GM18508 (cell line): Measurements from ENCODE around the gene VRTN.
A peak's percentile ranks its signal among the peaks of the same experiment; 100 is the strongest.
"Not testable (repeated sequence)": the region's sequence is repeated elsewhere in the genome, so short reads cannot be mapped to it uniquely, and the experiment has no call there.

ENCODE experiments used
- ATAC-seq: cut with Tn5 transposase; IDR thresholded peaks from one replicate; pipeline ENCODE4 v1.9.1; 2021; ENCODE audit warnings: moderate number of reproducible peaks; ENCODE audit not compliant: insufficient read depth, unreplicated experiment

Gene VRTN

DNA sequence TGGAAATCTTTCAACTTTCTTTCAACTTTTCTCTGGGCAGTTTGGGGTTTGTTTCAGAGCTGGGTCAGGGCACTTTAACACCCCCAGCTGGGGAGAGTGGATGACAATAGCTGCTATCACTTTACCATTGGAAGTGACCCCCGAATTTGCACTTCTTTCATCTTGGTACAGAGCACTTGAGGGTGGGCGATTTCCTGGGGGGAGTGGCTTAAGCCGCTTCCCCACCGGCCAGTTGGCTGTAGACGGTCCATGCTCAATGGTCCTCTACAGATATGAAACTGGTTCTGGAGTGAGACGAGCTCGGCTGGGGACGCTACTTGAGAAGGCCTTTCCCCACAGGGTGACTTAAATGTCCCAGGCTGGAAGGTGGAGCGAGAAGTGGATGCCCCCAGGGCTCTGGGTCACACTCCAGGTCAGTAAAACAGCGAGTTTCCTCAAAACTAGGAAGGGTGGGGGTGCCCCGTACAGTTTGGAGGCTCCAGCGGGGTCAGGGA is at the start of gene VRTN:
Gene VRTN (plus strand): TSS at position 231 of the 494 bp plus-strand sequence. CDS start 8,313 bp downstream, outside the sequence.
- no peak for ATAC-seq

DNA sequence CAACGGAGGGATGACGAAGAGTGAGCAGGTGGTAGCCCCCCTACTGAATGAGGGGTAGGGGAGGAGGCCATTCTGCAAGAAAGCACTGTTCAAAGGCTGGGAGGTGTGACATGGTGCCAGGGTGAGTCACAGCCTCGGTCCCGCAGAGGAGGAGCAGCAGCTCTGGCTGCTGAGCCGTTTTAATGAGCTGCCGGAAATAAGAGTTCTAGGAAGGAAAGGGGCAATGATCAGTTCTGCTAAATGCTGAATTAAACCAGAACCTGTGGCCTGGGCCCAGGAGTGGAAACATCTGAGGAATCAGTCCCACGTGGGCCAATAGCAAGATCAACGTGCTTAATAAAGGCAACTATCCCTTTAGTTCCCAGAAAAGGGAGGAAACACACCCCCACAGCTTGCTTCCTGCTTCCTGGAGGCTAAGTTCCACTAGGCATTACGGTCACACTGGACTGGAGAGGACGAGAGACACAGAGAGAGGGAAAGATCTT is 49.2 kb upstream of the VRTN start:
- ATAC-seq, result no peak

- ATAC-seq, result no peak
Measured at GRCh38 chr14:74301594-74302151, 46.6 kb upstream of the VRTN start.

GRCh38 chr14:74302152-74302628 is 46.1 kb upstream of the VRTN start:
- no peak for ATAC-seq

GRCh38 chr14:74302634-74303569 is 45.4 kb upstream of the VRTN start, which contains the start of gene ABCD4:
ABCD4 (minus strand) TSS chr14:74302934; CDS start chr14:74302912, 22 bp downstream.
- peak; percentile 76 for ATAC-seq

- no peak for ATAC-seq
Measured at GRCh38 chr14:74308695-74309094, 39.6 kb upstream of the VRTN start.

GRCh38 chr14:74309125-74310022 is 38.9 kb upstream of the VRTN start:
- no peak for ATAC-seq

DNA sequence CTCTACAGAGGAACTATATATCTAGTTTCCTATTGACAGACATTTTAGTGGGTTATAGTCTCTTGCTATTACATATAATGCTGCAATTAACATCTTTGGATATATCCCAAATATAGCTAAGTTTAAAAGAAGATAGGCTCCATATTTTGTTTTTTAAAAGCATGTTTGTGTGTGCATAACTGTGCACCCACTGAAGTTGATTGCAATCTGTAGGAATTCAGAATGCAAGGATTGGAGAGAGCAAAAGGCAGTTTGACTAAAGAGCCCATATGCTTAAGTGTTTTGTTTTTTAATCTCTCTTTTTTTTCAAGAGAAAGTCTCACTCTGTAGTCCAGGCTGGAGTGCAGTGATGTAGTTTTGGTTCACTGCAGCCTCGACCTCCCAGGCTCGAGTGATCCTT is 36.1 kb upstream of the VRTN start:
- no peak for ATAC-seq

DNA sequence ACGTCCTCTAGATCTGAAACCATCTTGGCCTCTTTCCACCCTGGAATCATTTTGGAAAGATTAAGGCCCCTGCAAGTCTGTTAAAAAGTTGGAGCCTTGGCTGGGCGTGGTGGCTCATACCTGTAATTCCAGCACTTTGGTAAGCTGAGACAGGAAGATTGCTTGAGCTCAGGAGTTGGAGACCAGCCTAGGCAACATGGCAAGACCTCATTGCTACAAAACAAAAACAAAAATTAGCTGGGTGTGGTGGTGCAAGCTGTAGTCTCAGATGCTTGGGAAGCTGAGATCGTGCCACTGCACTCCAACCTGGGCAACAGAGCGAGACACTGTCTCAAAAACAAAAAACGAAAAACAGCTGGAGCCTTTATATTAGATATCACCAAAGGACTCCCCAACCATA is 34.7 kb upstream of the VRTN start:
- no peak for ATAC-seq

- ATAC-seq, result no peak
Measured at GRCh38 chr14:74314576-74314975, 33.7 kb upstream of the VRTN start.

DNA sequence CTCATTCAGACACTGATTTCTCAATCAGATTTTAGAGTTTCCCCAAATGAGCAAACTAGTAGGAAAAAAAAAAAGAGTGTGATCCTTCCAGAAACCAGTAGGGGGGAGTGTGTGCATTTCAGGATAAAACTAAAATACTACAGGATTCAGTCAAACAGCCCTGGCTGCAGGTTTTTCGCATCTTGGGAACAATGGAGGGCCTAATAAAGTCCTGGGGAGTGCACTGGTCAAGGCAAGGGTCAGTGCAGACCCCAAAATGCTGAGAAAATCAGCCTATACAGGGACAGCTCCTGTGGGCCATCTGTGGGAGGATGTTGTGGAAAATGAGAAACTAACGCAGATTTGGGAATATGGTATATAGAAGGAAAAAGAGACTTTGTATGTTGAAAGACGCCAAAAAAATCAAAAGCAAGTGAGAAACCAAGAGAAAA is 23.3 kb upstream of the VRTN start:
- no peak for ATAC-seq

DNA sequence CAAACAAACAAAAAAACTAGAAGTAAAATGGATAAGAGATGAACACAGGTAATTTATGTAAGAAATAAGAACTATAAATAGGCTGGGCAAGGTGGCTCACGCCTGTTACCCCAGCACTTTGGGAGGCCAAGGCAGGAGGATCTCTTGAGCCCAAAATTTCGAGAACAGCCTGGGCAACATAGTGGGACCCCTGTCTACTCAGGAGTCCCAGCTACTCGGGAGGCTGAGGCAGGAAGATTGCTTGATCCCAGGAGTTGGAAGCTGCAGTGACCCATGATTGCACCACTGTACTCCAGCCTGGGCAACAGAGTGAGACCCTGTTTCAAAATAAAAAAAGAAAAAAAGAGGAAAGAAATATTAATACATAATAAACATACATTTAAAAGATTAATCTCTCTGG is 22.8 kb upstream of the VRTN start:
- no peak for ATAC-seq

DNA sequence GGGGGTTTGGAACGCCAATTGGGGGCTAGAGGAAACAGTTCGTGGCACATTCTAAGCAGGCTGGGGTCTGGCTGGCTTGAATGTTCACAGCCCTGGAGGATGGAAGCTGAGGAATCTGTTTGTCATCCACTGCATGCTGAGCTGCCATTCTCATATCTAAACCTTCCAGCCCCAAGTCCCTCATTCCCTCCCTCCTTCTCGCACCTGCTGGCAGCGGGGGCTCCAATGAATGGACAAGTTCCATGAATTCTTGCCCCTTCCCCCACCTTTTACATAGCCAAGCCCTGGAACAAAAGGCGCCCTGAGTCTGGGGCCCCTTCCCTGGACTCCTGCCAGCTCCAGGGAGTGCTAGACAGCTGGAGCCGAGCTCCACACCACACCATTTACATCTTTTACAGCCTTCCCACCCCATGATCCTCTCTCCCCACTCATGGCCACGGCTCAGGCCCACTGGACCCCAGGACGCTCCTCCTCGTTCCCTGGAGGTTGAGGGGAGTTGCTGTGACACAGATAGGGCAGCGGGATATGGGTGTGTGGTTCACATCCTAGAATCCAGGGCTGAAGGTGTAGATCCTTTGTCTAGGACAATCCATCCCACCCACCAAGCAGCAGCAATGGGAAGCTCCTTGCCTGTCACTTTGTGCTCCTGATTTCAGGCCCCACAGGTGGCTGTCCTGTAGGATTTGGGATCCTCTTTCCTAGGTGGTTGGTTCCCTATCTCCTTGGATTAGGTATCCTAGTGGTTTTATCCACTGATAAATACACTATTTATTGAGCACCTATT is 21.7 kb upstream of the VRTN start:
- no peak for ATAC-seq

GRCh38 chr14:74329950-74330552 is 18.2 kb upstream of the VRTN start:
- not testable (repeated sequence) for ATAC-seq

DNA sequence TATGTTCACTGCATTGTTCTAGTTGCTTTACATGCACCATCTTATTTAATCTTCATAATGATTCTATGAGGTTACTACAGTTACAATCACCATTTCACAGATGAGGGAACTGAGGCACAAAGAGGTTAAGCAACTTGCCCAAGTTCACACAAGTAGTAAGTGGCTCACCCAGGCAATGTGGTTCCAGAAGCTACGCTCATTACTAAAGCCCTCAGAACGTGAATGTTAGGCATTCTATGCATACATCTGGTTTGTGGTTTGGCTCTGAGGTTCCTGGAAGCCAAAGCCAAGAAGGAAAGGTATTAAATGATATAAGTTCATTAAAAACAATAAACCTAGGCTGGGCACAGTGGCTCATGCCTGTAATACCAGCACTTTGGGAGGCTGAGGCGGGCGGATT is 14.4 kb upstream of the VRTN start:
- no peak for ATAC-seq

- no peak for ATAC-seq
Measured at GRCh38 chr14:74346341-74346740, 1.9 kb upstream of the VRTN start.

- ATAC-seq, result no peak
Measured at GRCh38 chr14:74347097-74347794, 1.0 kb upstream of the VRTN start.

DNA sequence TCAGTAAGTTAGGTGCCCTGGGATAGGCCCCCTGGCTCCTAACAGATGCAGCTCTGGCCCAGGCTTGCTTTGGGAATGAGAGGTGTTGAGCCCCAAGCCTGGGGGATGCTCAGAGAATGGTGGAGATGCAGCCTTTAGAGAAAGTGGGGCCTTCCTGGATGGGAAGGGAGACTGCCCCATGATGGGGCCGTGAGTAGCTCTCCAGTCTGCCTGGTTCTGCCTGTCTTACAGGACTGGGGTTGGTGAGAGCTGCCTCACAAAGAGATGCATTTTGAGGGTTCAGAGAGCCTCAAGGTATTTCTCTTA is 523 bp upstream of the VRTN start:
- ATAC-seq, result no peak
